ENCODE results near the gene ZNF664.

DNA sequence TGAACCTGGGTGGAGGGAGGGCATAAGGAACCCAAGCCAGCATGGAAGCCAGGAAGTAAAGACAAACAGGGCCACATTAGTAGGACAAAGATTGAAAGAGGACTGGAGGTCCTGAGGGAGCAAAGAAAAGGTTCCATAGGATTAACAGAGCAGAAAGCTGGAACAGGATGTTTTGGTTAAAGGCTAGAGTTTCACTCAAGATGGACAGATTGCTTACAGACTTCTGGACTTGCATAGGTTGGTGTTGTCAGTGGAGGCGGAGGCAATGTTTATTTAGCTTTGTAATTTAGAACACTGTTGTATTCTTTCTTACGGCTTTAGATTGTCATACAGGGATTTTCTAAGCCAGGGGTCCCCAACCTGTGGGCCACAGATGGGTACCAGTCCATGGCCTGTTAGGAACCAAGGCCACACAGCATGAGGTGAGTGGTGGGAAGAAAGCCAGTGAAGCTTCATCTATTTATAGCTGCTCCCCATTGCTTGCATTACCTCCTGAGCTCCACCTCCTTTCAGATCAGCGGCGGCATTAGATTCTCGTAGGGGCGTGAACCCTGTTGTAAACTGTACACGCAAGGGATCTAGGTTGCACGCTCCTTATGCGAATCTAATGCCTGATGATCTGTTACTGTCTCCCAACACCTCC, 31.3 kb downstream of the ZNF664 start:
- TF ChIP-seq POLR2A (IDR thresholded peaks at IDR 0.05): no peak
- TF ChIP-seq, protein P1, sequence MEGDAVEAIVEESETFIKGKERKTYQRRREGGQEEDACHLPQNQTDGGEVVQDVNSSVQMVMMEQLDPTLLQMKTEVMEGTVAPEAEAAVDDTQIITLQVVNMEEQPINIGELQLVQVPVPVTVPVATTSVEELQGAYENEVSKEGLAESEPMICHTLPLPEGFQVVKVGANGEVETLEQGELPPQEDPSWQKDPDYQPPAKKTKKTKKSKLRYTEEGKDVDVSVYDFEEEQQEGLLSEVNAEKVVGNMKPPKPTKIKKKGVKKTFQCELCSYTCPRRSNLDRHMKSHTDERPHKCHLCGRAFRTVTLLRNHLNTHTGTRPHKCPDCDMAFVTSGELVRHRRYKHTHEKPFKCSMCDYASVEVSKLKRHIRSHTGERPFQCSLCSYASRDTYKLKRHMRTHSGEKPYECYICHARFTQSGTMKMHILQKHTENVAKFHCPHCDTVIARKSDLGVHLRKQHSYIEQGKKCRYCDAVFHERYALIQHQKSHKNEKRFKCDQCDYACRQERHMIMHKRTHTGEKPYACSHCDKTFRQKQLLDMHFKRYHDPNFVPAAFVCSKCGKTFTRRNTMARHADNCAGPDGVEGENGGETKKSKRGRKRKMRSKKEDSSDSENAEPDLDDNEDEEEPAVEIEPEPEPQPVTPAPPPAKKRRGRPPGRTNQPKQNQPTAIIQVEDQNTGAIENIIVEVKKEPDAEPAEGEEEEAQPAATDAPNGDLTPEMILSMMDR (IDR thresholded peaks at IDR 0.05): no peak
